Smooth muscle cell (in vitro differentiated cells): ENCODE data around the gene TXNDC2. TPM values are rescaled to one million over a fixed set of nuclear protein-coding genes. Genes with fewer than 3 reads are reported as not detected.
A peak's percentile ranks its signal among the peaks of the same experiment; 100 is the strongest.
"Not testable (repeated sequence)": the region's sequence is repeated elsewhere in the genome, so short reads cannot be mapped to it uniquely, and the experiment has no call there.

Experiments
- DNase-seq: peaks from one replicate; lab custom pipeline; 2025; ENCODE audit not compliant: unreplicated experiment; lab: John Stamatoyannopoulos, UW
- H2AFZ ChIP-seq: fragments of 200-600 bp; sonication (generic); 2 replicates; pipeline ENCODE4 v1.6.0; 2016; ENCODE audit warnings: antibody characterized with exemption, low read depth, mild to moderate bottlenecking
- H3F3A ChIP-seq: fragments of 200-600 bp; sonication (generic); 2 replicates; pipeline ENCODE4 v1.6.0; 2017; ENCODE audit warnings: antibody characterized with exemption, low read depth
- H3K27ac ChIP-seq: fragments of 200-600 bp; sonication (generic); 2 replicates; pipeline ENCODE4 v1.5.1; 2016; ENCODE audit warnings: low read depth, mild to moderate bottlenecking
- H3K27me3 ChIP-seq: fragments of 200-600 bp; sonication (generic); 2 replicates; pipeline ENCODE4 v1.6.1; 2016; ENCODE audit warnings: low read depth, mild to moderate bottlenecking
- H3K36me3 ChIP-seq: fragments of 200-600 bp; sonication (generic); 2 replicates; pipeline ENCODE4 v1.5.1; 2016; ENCODE audit warnings: low read depth
- H3K4me1 ChIP-seq: fragments of 200-600 bp; sonication (generic); 2 replicates; pipeline ENCODE4 v1.5.1; 2016; ENCODE audit warnings: low read depth
- H3K4me2 ChIP-seq: fragments of 200-600 bp; sonication (generic); 2 replicates; pipeline ENCODE4 v1.6.0; 2016; ENCODE audit warnings: mild to moderate bottlenecking
- H3K4me3 ChIP-seq: fragments of 200-600 bp; sonication (generic); 2 replicates; pipeline ENCODE4 v1.5.1; 2016; ENCODE audit warnings: mild to moderate bottlenecking
- H3K79me2 ChIP-seq: fragments of 200-600 bp; sonication (generic); 2 replicates; pipeline ENCODE4 v1.6.0; 2016; ENCODE audit warnings: low read depth, mild to moderate bottlenecking
- H3K9ac ChIP-seq: fragments of 200-600 bp; sonication (generic); 2 replicates; pipeline ENCODE4 v1.6.0; 2016; ENCODE audit warnings: low read depth
- H3K9me3 ChIP-seq: fragments of 200-600 bp; sonication (generic); replicated peaks from 2 replicates; pipeline ENCODE4 v1.5.1; 2016; ENCODE audit warnings: low read depth
- H4K20me1 ChIP-seq: fragments of 200-600 bp; sonication (generic); 2 replicates; pipeline ENCODE4 v1.6.0; 2016; ENCODE audit warnings: low read depth
- CTCF ChIP-seq: fragments of 200-600 bp; sonication (generic); IDR thresholded peaks from 2 replicates; pipeline ENCODE4 v1.5.1; 2017; ENCODE audit warnings: borderline replicate concordance, mild to moderate bottlenecking, antibody characterized with exemption; ENCODE audit not compliant: insufficient read depth, poor library complexity, severe bottlenecking
- WGBS: methylation state at CpG from one replicate; pipeline ENCODE4 v1.1.7; 2016; ENCODE audit warnings: low lambda C conversion rate; 5-methylcytosine and 5-hydroxymethylcytosine counted together
- polyA plus RNA-seq: library from polyadenylated mRNA; unstranded; fragments of >200 nt; fragmentation: Nextera tagmentation; extraction: Ambion mirVana; gene quantifications from 2 replicates; pipeline ENCODE4 v1.2.1, GENCODE V29; 2016
- total RNA-seq: library from RNA; depleted of rRNA; stranded (reverse); fragments of >200 nt; gene quantifications from 2 replicates; pipeline ENCODE4 v1.2.3, GENCODE V29; 2014

TXNDC2 gene
- total and polyA plus RNA-seq, 2 experiments from 2014 or later, result 0.58 TPM; not detected in 1

- no peak for TF ChIP-seq CTCF
- Histone ChIP-seq H3K79me2 (peaks cover 15% of the 10 kb centered on the region), H3K36me3 (no peaks in the 10 kb centered on the region), H3K9ac (no peak overlapping the region), H3K4me3 (no peak overlapping the region), H3K4me1 (no peaks in the 10 kb centered on the region), H3K27me3 (no peaks in the 10 kb centered on the region), H4K20me1 (peaks cover 11% of the 10 kb centered on the region), H3K9me3 (no peaks in the 10 kb centered on the region), H3K4me2 (no peak overlapping the region), H3K27ac (no peak overlapping the region), H3F3A (no peaks in the 10 kb centered on the region), H2AFZ (no peak overlapping the region)
- no peak for DNase-seq
- WGBS, result 94% methylated on average over 2 of the region's 2 CpGs
Observed at GRCh38 chr18:9910661-9911060, 24.9 kb downstream of the TXNDC2 start.

GRCh38 chr18:9911226-9911625, 25.5 kb downstream of the TXNDC2 start:
- Histone ChIP-seq H3F3A (no peaks in the 10 kb centered on the region), H3K9me3 (no peaks in the 10 kb centered on the region), H3K4me1 (peaks cover 3% of the 10 kb centered on the region), H3K79me2 (peaks cover 21% of the 10 kb centered on the region), H3K9ac (no peak overlapping the region), H3K36me3 (no peaks in the 10 kb centered on the region), H3K4me2 (no peak overlapping the region), H3K27me3 (no peaks in the 10 kb centered on the region), H2AFZ (no peak overlapping the region), H3K4me3 (no peak overlapping the region), H4K20me1 (peaks cover 16% of the 10 kb centered on the region), H3K27ac (no peak overlapping the region)
- DNase-seq, result no peak
- TF ChIP-seq CTCF, result no peak
- 94% methylated on average over 5 of the region's 5 CpGs for WGBS

- H3K4me2 ChIP-seq, result not testable (repeated sequence)
Observed at GRCh38 chr18:9912285-9912684, 26.5 kb downstream of the TXNDC2 start.

GRCh38 chr18:9913151-9913525, 27.4 kb downstream of the TXNDC2 start:
- Histone ChIP-seq H3K9ac (peak overlapping the region; percentile 100), H3F3A (no peaks in the 10 kb centered on the region), H3K4me1 (peaks cover 22% of the 10 kb centered on the region), H4K20me1 (peaks cover 35% of the 10 kb centered on the region), H3K79me2 (peaks cover 40% of the 10 kb centered on the region), H3K4me3 (peak overlapping the region; percentile 85), H2AFZ (peak overlapping the region; percentile 53), H3K36me3 (no peaks in the 10 kb centered on the region), H3K27me3 (no peaks in the 10 kb centered on the region), H3K4me2 (peak overlapping the region; percentile 83), H3K9me3 (no peaks in the 10 kb centered on the region), H3K27ac (peak overlapping the region; percentile 100)
- no peak for DNase-seq
- TF ChIP-seq CTCF, result no peak
- WGBS, result 8% methylated on average over 12 of the region's 12 CpGs

More at GRCh38 chr18:9912285-9912684, 26.5 kb downstream of the TXNDC2 start:
- not testable (repeated sequence) for H3K27me3 ChIP-seq, DNase-seq, H3K9ac ChIP-seq, H3K4me3 ChIP-seq, H3K36me3 ChIP-seq, H2AFZ ChIP-seq, H3K27ac ChIP-seq, H3F3A ChIP-seq, H3K9me3 ChIP-seq
- WGBS, result 100% methylated on average over 1 of the region's 1 CpG
- Histone ChIP-seq H3K79me2 (peaks cover 31% of the 10 kb centered on the region), H3K4me1 (peaks cover 13% of the 10 kb centered on the region), H4K20me1 (peaks cover 27% of the 10 kb centered on the region)
